ENCODE measurements around the gene XYLT1.

The XYLT1 gene

DNA sequence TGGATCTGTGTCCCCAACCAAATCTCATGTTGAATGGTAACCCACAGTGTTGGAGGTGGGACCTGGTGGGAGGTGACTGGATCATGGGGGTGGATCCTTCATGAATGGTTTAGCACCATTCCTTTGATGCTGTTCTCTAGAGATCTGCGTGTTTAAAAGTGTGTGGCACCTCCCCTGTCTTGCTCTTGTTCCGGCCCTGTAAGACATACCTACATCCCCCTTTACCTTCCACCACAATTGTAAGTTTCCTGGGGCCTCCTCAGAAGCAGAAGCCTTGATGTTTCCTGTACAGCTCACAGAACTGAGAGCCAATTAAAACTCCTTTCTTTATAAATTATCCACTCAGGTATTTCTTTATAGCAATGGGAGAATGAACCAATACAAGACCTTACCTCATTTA is 257.7 kb downstream of the XYLT1 start:
- no peak for DNase-seq

DNA sequence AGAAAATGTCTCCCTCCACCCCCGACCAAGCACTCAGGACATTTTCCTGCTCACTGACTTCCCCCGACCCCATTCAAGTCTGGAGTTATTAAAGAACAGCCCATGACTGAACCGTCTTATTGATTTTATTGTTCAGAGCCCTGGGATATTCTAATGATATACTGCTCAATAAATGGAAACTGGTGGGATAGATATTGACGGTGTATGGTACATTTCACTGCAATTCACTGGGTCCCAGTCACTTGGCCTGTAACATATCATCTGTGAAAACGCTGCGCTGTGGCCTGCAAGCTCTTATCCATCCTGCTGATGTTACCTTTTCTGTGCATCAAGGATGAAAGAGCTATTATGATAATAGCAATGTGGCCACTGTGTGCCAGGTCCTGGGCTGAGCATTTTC is 258.2 kb downstream of the XYLT1 start:
- no peak for DNase-seq

DNA sequence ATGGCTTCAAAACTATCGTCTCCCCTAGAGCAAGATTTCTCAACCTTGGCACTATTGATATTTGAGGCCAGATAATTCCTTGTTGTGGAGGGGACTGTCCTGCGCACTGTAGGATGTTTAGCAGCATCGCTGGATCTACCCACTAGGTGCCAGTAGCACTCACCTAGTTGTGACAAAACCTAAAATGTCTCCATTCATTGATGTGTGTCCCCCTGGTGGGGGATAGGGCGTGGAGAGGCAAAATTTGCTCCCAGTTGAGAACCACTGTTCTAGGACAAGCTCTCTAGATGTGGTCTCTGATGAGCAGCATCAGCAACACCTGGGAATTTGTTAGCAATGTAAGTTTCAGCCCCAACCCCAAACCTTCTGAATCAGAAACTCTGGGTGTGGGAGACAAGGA is 259.0 kb downstream of the XYLT1 start:
- no peak for DNase-seq

DNA sequence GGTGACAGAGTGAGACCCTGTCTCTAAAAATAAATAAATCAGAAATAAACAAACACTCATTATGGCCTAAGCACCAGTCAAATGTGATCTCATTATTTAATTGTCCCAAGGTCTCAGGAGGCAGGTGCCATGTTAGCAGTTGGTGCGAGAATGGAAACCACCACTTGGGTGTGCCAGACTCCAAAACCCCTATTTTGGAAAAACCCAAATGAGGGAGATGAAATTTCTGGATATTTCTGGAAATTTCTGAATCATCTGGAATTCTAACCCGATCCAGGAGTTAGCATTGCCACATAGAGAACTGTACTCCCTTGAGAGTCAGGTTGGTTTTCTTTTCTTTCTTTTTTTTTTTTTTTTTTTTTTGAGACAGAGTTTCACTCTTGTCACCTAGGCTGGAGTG is 264.0 kb downstream of the XYLT1 start:
- DNase-seq = no peak

DNA sequence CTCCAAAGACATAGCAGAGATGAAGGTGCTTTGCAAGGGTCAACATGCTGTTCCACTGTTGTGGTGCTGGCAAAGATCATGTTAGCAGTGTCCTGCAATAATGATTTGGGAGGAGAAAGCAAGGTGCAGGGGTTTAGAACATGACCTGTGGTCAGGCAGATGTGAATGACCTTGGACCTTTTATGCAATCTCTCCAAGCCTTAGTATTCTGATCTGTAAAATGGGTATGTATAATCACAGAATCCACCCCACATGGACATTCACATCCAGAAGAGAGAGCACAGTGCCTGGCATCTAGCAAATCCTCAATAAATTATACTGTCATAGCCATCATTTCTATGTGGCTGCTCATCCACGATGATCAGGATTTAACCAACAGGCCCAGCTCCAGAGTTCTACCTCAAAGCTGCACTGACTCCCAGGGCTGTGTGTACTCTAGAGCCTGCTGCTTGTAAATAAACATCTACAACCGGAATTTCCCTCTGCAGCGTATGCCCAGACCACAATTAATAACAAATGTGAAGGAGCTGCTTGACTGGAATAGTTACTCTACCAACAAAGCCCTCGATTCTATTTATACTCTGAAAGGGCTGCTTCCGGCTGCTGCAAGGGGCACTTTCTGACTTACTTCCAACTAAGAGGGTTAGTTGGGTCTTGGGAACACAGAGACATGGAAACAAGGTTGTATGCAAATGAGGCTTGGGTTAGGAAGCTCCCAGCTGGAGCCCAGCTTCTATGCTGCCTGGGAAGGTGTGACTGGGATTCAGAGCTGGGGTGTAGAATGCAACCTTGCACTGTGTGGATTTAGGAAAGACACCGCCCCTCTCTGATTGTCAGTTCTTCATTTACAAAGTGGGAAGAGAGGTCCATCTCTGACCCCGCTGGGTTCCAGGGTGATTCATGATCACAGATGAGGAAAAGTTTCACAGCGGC is 265.2 kb downstream of the XYLT1 start:
- DNase-seq = no peak

DNA sequence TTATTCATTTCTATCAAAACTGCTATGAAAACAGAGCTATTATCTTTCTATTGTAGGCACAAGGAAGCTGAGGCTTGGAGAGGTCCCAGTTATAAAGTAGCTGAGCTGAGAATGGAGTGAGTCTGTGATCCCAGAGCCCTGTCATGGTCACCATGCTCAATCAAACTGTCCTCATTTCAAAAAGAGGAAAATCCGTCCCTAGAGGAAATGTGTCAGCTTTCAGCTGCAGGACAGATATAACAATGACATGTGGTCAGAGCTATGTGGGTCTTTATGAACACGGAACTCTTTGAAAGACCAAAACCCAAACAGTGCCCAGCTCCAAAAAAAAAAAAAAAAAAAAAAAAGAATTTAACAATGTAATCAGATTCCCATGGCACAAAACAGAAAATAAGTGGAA is 266.1 kb downstream of the XYLT1 start:
- no peak for DNase-seq

DNA sequence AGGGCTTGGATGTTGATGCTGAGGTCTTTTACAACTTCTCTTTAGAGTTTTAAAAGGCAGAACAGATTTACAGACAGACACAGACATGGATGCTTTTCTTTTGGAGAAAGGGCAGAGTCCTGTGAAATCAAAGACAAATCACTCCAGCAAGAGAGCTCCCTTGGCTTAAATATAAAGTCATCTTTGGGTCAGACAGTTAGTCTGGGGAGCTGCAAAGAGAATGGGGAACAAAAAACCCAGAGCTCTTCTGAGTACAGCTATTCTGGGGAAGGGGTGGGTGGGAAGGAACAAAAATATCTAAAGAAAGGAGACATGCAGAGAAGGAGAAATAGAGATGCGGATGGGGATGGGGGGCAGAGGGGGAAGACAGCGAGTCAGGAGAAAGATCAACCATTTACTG is 266.6 kb downstream of the XYLT1 start:
- DNase-seq = no peak

DNA sequence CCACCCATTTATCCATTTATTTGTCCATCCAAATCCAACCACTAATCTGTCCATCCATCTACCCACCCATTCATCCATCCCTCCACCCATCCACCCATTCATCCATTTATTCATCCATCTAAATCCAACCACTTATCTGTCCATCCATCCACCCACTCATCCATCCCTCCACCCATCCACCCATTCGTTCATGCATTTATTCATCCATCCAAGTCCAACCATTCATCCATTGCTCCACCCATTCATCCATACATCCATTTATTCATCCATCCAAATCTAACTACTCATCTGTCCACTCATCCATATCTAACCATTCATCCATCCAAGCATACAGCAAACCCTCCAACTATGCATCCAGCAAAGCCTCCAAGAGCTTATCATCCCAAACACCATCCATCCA is 267.3 kb downstream of the XYLT1 start:
- DNase-seq = no peak

DNA sequence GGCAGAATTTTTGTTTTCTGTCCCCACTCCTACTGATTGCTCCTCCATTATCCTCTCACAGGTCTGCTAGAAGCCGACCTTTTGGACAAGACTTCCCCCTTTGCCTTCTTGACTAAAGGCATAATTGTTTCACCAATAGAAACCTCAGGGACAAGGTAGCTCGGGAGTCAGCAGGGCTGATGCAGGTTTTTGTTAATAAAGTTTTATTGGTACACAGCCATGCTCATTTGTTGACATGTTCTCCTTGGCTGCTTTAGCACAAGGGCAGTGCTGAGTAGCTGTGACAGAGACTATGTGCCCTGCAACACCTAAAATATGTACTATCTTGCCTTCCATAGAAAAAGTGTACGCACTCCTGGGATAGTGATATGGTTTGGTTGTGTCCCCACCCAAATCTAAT is 271.6 kb downstream of the XYLT1 start:
- DNase-seq = no peak

DNA sequence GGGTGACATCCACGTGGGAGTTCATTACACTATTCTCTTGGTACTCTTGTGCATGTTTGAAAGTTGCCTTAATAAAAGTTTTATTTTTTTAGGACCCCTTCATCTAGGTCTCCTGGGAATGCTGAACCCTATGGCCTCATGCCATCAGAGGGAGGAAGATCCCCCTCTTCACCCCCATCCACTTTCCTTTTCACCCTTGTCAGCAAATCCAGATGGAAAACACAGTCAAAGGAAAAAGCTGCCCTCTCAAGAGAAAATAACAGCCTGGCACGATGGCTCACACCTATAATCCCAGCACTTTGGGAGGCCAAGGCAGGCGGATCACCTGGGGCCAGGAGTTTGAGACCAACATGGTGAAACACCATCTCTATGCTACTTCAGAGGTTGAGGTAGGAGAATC is 274.2 kb downstream of the XYLT1 start:
- DNase-seq = no peak

DNA sequence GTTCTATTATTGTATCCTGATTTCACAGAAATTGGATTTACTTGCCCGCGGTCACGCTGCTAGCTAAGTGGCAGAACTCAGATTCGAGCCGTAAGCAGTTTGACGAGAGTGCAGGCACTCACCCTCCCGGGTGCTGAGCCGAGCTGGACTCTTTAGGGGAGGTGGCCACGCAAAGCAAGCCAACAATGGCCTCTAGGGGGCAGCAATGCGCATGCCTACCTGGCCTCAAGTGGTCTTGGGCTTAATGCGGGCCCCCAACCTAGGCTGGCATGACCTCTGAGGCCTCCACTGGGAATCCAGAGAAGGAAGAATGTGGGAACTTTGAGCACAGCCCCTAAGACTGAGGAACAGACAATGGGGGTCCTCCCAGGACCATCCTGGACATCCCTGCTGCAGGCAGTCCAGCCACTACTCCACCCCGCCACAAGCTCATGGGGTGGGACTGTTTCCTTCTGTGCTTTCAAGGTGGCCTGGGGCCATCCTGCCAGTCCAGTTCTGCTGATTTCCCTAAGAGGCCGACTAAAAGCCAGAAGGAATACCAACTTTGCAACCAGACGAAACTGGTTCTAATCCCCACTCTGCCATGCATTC is 276.5 kb downstream of the XYLT1 start:
- no peak for DNase-seq

DNA sequence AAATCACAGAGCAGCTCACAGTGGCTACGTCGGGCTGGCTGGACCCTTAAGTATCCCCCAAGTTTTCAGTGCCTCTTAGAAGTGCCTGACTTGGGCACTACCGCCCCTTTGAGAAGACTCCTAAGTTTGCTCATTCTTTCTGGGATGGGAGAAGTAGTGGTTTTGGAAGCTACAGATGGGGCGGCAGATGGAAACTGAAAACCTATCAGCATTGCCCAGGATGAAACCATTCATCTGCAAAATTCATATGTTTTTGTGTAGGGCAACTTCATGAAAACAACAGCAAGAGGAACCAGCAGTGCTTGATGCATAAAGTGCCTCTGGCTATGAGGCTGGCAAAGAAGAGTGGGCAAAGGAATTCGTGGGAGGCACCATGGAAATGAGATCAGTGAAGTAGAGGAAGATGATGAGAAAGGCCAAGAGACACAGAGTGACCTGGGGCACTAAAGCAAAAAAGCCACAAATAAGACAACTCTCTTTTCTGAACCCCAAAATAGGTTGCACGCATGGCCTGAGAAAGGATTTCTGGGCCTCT is 277.1 kb downstream of the XYLT1 start:
- DNase-seq = no peak

DNA sequence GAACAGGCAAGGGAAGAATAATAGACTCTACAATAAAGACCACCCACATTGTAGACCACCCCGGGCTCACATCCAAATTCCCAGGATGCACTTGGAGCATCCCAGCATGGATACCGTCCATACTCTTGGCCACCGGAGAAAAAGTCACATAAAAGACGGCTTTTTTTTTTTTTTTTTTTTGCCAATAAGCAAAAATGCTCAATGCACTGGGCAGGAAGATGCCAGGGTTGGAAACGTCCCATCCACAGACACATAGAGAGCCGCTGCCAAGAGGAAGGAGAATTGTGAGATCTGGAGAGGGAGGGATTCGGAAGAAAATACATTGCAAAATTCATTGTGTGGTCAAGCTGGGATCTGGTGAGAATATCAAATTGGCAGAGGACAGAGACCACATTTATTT is 286.7 kb downstream of the XYLT1 start:
- no peak for DNase-seq

DNA sequence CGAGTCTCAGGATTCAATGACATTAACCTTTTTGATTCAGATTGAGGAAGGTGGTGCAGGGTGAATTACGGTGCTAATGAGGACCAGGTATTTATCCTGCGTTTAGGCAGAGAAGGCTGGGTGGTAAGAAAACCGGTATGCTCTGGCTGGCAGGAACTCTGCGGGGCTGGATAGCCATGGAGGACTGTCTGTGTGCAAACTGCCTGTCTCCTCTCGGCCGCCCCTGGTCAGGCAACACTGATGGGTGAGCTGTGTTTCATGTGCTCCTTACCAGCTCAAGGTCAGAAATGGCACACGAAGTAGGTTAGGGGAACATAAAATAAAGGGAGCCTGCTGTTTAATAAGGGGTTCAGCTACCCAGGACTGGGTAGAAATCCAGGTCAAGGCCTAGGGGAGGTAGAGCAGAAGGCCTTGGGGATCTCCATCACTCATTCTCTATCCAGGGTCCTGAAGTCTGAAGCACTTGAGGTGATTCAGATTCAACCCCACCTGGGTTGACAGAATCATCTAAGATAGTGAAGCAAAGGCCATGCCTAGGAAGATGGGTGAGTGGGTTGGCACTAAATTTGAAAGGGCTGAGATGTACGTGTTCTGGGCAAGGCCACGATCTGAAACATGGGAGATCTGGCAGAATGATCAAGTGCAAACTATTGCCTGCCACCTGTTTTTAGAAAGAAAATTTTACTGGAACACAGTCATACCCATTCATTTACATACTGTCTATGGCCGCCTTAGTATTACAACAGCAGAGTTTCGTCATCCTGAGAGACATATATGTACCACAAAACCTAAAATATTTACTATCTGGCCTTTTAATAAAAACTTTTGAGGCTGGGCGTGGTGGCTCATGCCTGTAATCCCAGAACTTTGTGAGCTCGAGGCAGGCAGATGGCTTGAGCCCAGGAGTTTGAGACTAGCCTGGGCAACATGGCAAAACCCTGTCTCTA is 292.5 kb downstream of the XYLT1 start:
- no peak for DNase-seq

DNA sequence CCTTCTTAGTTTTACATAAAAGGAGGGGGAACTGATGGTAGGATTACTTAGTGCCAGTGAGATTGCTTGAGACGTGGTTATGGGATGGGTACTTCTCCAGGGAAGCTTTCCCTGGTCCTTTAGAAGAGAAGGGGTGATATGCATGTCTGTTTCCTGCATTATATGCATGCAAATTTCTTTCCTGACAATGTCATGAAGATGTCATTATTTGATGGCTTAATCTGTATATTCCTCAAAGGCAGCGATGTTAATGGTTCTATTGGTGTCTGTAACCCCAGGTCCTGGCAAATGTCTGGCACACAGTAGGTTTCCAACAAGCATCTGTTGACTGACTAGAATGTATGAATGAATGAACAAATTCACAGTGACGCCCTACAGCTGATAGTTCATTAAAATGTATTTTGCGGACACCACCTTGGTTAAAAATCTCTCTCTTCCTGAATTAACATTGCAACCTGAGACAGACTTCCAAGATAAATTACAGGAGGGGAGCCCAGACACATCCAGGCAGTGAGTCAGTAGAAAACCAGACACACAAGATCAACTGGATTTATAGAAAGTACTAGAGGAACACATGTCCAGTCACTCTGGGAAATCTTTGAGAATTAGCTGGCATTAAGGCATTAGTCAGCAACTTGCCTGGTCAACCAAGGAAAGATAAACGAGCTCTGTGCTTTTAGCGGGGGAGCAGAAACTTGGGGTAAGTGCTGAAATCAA is 293.4 kb downstream of the XYLT1 start:
- DNase-seq = no peak

DNA sequence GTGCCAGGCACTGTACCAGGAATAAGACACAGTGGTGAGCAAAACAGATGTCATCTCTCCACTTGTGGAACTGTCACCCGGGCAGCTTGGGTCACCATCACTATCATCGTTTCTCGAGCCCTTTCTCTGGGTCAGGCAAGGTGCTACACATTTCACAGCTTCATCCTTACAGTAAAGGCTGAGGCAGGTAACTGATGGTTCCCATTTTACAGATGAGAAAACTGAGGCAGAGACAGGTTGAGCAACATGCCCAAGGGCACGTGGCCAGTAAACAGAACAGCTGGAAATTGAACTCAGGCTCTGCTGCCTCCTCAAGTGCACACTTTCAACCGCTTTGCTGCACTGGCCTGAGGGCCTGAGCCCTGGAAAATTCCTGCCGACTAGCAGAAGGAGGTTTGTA is 294.6 kb downstream of the XYLT1 start:
- no peak for DNase-seq

DNA sequence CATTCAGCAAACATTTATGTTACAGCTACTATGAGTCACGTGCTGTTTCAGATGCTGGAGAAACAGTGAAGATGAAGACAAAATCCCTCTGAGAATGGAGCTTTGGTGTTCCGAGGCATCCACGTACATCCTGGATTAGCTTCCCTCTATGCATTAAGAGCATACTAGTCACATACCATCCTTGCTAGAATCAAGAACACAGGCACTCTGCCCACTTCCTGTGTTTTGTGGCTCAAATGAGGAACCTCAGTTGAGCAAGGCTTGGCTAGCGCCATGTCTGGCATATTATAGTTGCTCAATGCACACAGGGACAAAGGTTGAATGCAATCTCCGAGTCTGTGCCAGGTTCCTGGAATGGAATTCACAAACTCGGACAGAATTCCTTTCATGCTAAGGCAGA is 297.5 kb downstream of the XYLT1 start:
- DNase-seq = no peak

DNA sequence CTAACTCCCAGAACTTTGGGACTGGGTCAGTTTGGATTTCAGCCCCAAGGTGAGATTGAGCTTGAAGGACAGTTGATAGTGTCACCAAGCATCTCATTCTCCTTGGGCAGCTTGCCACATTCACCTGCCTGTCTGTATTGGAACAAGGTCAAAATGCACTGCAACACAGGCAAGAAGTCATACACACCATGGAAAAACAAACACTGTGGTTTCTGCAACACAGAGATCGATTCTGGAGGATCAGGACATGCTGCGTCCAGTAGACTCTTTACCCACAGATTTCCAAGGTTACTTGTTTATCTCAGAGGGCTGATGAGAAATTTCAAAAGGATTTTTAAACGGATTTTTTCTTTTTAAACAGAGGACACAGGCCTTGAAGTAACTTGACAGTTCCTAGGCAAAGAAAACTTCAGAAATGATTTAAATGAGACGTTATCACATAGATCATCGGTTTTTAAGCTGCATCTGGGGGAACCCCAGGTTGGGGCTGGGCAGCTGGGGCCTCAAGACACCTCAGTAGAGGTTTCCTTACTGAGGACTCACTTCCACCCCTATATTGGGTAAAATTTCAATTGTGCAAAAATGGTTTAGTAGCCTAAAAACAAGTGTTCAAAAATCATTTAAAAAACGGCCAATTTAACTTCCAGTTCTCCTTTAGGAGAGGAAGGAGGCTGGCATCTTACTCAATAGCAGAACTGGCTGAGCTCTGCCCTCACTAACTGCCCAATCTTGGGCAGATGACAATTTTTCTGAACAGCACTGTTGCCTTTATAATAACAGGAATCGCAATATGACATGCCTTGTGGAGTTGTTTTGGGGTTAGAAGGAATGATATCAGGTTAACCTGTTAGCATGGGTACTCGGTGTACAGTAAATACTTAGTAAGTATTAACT is 299.3 kb downstream of the XYLT1 start:
- DNase-seq = no peak

DNA sequence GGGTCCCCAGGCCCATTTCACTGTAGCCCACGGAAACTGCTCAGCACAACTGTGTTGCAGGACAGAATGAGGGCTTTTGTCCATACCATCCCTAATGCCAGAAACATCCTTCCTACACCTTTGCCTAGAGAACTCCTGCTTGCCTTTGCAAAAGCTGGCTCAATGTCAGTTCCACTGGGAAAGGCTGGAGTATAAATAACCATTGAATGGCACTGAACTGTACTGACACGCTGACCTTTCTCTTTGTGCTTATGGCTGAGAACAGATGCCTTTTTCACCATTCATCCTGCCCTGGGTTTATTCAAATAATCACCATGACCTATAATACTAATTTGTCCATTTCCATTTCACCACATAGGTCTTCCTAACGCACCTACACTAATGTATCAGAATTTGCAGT is 300.3 kb downstream of the XYLT1 start:
- DNase-seq = no peak

DNA sequence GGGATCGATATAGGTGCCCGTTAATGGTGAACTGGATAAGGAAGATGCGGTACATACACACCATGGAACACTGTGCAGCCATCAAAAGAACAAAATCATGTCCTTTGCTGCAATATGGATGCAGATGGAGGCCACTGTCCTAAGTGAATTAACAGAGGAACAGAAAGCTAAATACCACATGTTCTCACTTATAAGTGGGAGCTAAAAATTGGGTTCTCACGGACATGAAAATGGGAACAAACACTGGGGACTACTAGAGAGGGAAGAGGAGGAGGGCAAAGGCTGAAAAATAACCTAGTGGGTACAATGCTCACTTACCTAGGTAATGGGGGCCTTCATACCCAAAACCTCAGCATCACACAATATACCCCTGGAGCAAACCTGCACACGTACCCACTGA is 302.6 kb downstream of the XYLT1 start:
- DNase-seq = no peak

DNA sequence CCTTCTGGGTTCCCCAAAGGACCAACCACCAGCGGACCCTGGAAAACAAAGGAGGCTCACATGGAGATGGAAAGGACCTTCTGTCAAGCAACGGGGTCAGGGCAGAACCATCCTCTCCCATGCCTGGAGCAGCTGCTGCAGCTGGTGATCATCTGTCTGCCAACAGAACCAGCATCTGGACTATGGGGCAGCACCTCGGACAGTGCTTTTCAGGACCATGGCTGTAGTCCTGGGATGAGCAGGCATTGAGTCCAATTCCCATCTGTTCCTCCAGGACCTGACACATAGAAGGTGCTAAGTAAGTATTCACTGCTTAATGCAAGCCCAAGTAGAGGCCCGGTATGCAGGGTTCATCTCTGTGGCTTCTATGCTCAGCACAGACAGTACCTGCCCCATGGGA is 304.7 kb downstream of the XYLT1 start:
- no peak for DNase-seq

DNA sequence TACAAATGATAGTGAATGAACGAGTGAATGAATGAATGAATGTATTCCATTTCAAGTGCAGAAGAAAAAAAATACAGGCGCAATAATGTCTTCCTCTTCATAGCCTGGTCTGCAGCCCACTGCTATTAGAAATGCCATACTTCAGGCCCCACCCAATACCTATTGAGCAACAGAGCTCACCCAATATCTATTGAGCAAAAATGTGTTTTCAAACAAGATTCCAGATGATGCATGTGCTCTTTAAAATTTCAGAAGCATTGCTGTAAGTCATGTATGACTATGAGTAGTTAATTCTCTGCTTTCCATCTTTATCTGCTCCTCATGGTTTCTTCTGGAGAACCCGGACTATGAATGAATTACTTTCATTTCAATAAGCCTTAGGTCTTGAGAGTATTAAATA is 308.2 kb downstream of the XYLT1 start:
- DNase-seq = no peak
